ENCODE results near the gene CHST11. TPM values are rescaled to one million over a fixed set of nuclear protein-coding genes. Genes with fewer than 3 reads are reported as not detected.

CHST11 gene
- total RNA-seq, 1 donor from 2014 or later: 6.0 TPM

- Histone ChIP-seq H3K27ac (replicated peaks) (no peak overlapping the region), H3K9me3 (replicated peaks) (no peaks in the 10 kb centered on the region), H3K27me3 (ENCODE audit: low read depth) (no peaks in the 10 kb centered on the region), H3K4me3 (no peak overlapping the region), H3K36me3 (no peaks in the 10 kb centered on the region), H3K4me1 (peaks cover 4% of the 10 kb centered on the region)
- intact Hi-C loops (cut with micrococcal nuclease): no loop called here
- no peak for TF ChIP-seq CTCF (IDR thresholded peaks at IDR 0.05; ENCODE audit: borderline replicate concordance)
- no peak for DNase-seq
These were observed 277.9 kb downstream of the CHST11 start for GRCh38 chr12:104734541-104735095.

GRCh38 chr12:104735801-104736200 lies 279.1 kb downstream of the CHST11 start:
- Histone ChIP-seq H3K27me3 (ENCODE audit: low read depth) (no peaks in the 10 kb centered on the region), H3K9me3 (replicated peaks) (no peaks in the 10 kb centered on the region), H3K27ac (replicated peaks) (no peak overlapping the region), H3K4me3 (no peak overlapping the region), H3K36me3 (no peaks in the 10 kb centered on the region), H3K4me1 (peaks cover 4% of the 10 kb centered on the region)
- no peak for DNase-seq
- intact Hi-C loops (cut with micrococcal nuclease): no loop called here
- no peak for TF ChIP-seq CTCF (IDR thresholded peaks at IDR 0.05; ENCODE audit: borderline replicate concordance)

GRCh38 chr12:104736307-104736706 lies 279.6 kb downstream of the CHST11 start:
- intact Hi-C loops (cut with micrococcal nuclease): no loop called here
- no peaks in the 10 kb centered on the region for H3K36me3 ChIP-seq
- H3K27me3 ChIP-seq (ENCODE audit: low read depth): no peaks in the 10 kb centered on the region
- H3K4me3 ChIP-seq: no peak overlapping the region
- no peaks in the 10 kb centered on the region for H3K9me3 ChIP-seq (replicated peaks)
- DNase-seq: no peak
- no peak for TF ChIP-seq CTCF (IDR thresholded peaks at IDR 0.05; ENCODE audit: borderline replicate concordance)
- H3K4me1 ChIP-seq: peaks cover 4% of the 10 kb centered on the region
- no peak overlapping the region for H3K27ac ChIP-seq (replicated peaks)

- Histone ChIP-seq H3K9me3 (replicated peaks) (no peaks in the 10 kb centered on the region), H3K4me3 (no peak overlapping the region), H3K27me3 (ENCODE audit: low read depth) (no peaks in the 10 kb centered on the region), H3K4me1 (peaks cover 5% of the 10 kb centered on the region), H3K27ac (replicated peaks) (no peak overlapping the region), H3K36me3 (no peaks in the 10 kb centered on the region)
- TF ChIP-seq CTCF (IDR thresholded peaks at IDR 0.05; ENCODE audit: borderline replicate concordance): no peak
- DNase-seq: no peak
- intact Hi-C loops (cut with micrococcal nuclease): no loop called here
These were observed 280.4 kb downstream of the CHST11 start for GRCh38 chr12:104737113-104737512.

GRCh38 chr12:104737791-104738301 lies 281.1 kb downstream of the CHST11 start:
- H3K36me3 ChIP-seq: no peaks in the 10 kb centered on the region
- DNase-seq: no peak
- no peaks in the 10 kb centered on the region for H3K27me3 ChIP-seq (ENCODE audit: low read depth)
- intact Hi-C loops (cut with micrococcal nuclease): no loop called here
- H3K27ac ChIP-seq (replicated peaks): no peak overlapping the region
- peaks cover 12% of the 10 kb centered on the region for H3K4me1 ChIP-seq
- no peaks in the 10 kb centered on the region for H3K9me3 ChIP-seq (replicated peaks)
- H3K4me3 ChIP-seq: no peak overlapping the region
- no peak for TF ChIP-seq CTCF (IDR thresholded peaks at IDR 0.05; ENCODE audit: borderline replicate concordance)

Measured in left ventricle myocardium inferior (tissue), 1 donor.